GM20000 (cell line): Measurements from ENCODE around the gene EMC10.

Experiments
- DNase-seq: peaks from one replicate; pipeline ENCODE4 v3.0.0; 2012; ENCODE audit warnings: low spot score
- CTCF ChIP-seq: IDR thresholded peaks from 2 replicates; pipeline ENCODE4 v1.5.1; 2012; ENCODE audit warnings: mild to moderate bottlenecking, control low read depth; ENCODE audit errors: extremely low read depth, missing control alignments

The EMC10 gene

DNA sequence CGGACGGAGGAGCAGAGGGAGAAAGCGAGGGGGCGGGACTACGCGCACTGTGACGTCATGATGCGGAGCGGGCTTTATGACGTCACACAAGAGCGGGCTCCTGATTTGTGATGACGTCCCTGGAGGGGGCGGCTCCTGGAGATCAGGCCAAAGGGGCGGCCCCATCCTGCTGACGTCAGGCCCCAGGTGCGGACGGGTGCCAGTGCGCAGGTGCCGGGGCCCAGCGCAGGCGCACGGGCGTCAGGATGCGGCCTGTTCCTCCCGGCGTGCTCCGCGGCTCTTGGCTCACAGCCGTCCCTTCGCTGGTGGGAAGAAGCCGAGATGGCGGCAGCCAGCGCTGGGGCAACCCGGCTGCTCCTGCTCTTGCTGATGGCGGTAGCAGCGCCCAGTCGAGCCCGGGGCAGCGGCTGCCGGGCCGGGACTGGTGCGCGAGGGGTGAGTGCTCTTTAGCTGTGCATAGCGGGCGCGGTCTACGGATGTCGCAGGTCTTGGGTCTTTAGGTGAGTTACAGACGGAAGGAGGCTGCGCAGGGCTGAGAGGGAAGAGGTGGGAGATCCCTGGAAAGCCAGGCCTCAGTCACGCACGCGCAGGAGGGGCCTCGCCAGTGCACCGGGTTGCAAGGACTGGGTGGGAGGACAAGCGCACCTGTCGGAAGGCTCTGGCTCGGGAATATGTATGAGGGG, at the start of gene EMC10, which contains the start of gene GARIN5A:
EMC10 (plus strand) TSS at position 284 of the 683 bp plus-strand sequence; CDS start at position 322, 38 bp downstream.
GARIN5A (minus strand) TSS at position 625 of the 683 bp plus-strand sequence; CDS start at position 165, 460 bp downstream.
- TF ChIP-seq CTCF = no peak
- peak; percentile 100 for DNase-seq

DNA sequence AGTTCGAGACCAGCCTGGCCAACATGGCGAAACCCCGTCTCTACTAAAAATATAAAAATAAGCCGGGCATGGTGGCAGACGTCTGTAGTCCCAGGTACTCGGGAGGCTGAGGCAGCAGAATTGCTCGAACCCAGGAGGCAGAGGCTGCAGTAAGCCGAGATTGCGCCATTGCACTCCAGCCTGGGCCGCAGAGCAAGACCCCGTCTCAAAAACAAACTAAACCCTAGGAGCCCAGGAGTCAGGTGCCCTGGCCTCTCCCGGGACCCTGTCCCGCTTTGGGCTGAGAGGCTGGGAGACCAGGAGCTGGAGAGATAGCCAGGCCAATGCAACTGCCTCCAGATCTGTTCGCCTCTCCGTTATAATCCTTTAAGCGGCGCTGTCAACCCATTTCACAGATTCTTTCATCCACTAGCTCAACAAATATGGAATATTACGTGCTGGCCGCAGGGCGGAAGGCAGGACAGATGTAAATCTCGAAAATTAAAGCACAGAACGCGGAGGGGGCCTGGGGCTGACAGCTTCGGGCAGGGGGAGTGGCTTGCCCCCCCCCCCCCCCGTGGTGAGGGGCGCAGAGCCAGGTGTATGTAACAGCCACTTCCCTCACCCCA, 48.9 kb upstream of the EMC10 start:
- TF ChIP-seq CTCF = no peak
- DNase-seq = no peak

DNA sequence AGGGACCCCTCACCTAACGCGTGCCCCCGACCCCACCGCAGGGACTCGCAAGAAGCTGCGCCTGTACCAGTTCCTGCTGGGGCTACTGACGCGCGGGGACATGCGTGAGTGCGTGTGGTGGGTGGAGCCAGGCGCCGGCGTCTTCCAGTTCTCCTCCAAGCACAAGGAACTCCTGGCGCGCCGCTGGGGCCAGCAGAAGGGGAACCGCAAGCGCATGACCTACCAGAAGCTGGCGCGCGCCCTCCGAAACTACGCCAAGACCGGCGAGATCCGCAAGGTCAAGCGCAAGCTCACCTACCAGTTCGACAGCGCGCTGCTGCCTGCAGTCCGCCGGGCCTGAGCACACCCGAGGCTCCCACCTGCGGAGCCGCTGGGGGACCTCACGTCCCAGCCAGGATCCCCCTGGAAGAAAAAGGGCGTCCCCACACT, 48.3 kb upstream of the EMC10 start:
- no peak for TF ChIP-seq CTCF

GRCh38 chr19:50428772-50429463, 47.4 kb upstream of the EMC10 start:
- TF ChIP-seq CTCF = no peak
- no peak for DNase-seq

More for the DNA sequence above, 48.3 kb upstream of the EMC10 start:
- no peak for DNase-seq

DNA sequence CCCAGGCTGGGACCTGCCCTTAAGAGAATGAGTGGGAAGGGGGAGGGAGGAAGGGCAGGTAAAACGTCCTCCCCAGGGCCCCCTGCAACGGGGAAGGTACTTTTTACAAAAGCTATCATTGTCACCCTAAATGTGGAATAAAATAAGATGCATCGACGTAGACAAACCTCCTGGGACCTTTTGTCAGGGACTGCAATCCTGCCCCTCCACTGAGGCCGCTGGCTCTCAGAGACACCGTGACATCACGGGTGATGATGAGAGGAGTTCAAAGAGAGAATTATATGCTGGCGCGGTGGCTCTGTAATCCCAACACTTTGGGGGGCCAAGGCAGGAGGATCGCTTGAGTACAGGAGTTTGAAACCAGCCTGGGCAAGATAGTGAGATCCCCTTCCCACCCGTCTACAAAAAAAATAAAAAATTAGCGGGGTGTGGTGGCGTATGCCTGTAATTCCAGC, 45.4 kb upstream of the EMC10 start:
- no peak for TF ChIP-seq CTCF
- no peak for DNase-seq

- TF ChIP-seq CTCF = no peak
- DNase-seq = peak; percentile 92
Measured at GRCh38 chr19:50431343-50432220, 44.7 kb upstream of the EMC10 start.
